SK-N-MC (cell line): ENCODE results near the gene ZNF507.
"Not testable (repeated sequence)": the region's sequence is repeated elsewhere in the genome, so short reads cannot be mapped to it uniquely, and the experiment has no call there.

Experiments used
- DNase-seq: peaks from one replicate; pipeline ENCODE4 v3.0.0-alpha.2; 2011; ENCODE audit warnings: low read depth, low spot score
- H3K27ac ChIP-seq: fragments of 200-600 bp; sonication (generic); 2 replicates; pipeline ENCODE4 v1.5.1; 2016; ENCODE audit warnings: mixed run types
- H3K36me3 ChIP-seq: fragments of 200-600 bp; sonication (generic); 2 replicates; pipeline ENCODE4 v1.6.1; 2017; ENCODE audit warnings: antibody characterized with exemption, low read length, mixed read lengths; ENCODE audit not compliant: insufficient read depth
- H3K4me3 ChIP-seq: fragments of 200-600 bp; sonication (generic); 2 replicates; pipeline ENCODE4 v1.5.1; 2016
- H3K9ac ChIP-seq: fragments of 200-600 bp; sonication (generic); 2 replicates; pipeline ENCODE4 v1.8.0; 2017; ENCODE audit warnings: mixed run types, mixed read lengths; ENCODE audit not compliant: insufficient read length
- H3K9me3 ChIP-seq: fragments of 200-600 bp; sonication (generic); 2 replicates; pipeline ENCODE4 v1.6.1; 2017; ENCODE audit warnings: low read depth, mild to moderate bottlenecking, antibody characterized with exemption, low read length, moderate library complexity, mixed read lengths
- EZH2 ChIP-seq: fragments of 200-600 bp; sonication (generic); IDR thresholded peaks from one replicate; pipeline ENCODE4 v1.6.1; 2017; ENCODE audit warnings: antibody characterized with exemption
- FOXP2 ChIP-seq: optimal IDR thresholded peaks from 2 replicates; pipeline ENCODE3; 2011; ENCODE audit warnings: mild to moderate bottlenecking, moderate library complexity; ENCODE audit not compliant: insufficient read depth; ENCODE audit errors: extremely low read length, control extremely low read depth
- POLR2AphosphoS5 ChIP-seq: IDR thresholded peaks from 2 replicates; pipeline ENCODE4 v1.6.1; 2012; ENCODE audit warnings: mild to moderate bottlenecking, low read depth, low read length, borderline replicate concordance

Gene ZNF507

GRCh38 chr19:32367948-32368536 lies 22.6 kb downstream of the ZNF507 start:
- peaks cover 73% of the 10 kb centered on the region for H3K36me3 ChIP-seq
- DNase-seq: no peak
- no peak overlapping the region for H3K27ac ChIP-seq
- no peaks in the 10 kb centered on the region for H3K9me3 ChIP-seq
- no peak overlapping the region for H3K4me3 ChIP-seq
- H3K9ac ChIP-seq: no peak overlapping the region
- TF ChIP-seq EZH2 (no peak), POLR2AphosphoS5 (no peak), FOXP2 (no peak)

- Histone ChIP-seq H3K9ac (no peak overlapping the region), H3K36me3 (peaks cover 73% of the 10 kb centered on the region), H3K9me3 (no peaks in the 10 kb centered on the region), H3K27ac (no peak overlapping the region), H3K4me3 (no peak overlapping the region)
- TF ChIP-seq POLR2AphosphoS5 (no peak), EZH2 (no peak), FOXP2 (no peak)
- DNase-seq: no peak
Observed at GRCh38 chr19:32368787-32369186, 23.4 kb downstream of the ZNF507 start.

- no peak for DNase-seq
- Histone ChIP-seq H3K4me3 (no peak overlapping the region), H3K9me3 (no peaks in the 10 kb centered on the region), H3K9ac (no peak overlapping the region), H3K27ac (no peak overlapping the region), H3K36me3 (peaks cover 70% of the 10 kb centered on the region)
- TF ChIP-seq POLR2AphosphoS5 (no peak), EZH2 (no peak), FOXP2 (no peak)
Observed at GRCh38 chr19:32372726-32373517, 27.5 kb downstream of the ZNF507 start.

GRCh38 chr19:32373585-32374295 lies 28.3 kb downstream of the ZNF507 start:
- TF ChIP-seq FOXP2 (no peak), EZH2 (no peak), POLR2AphosphoS5 (no peak)
- Histone ChIP-seq H3K9me3 (no peaks in the 10 kb centered on the region), H3K9ac (no peak overlapping the region), H3K27ac (no peak overlapping the region), H3K4me3 (no peak overlapping the region), H3K36me3 (peaks cover 73% of the 10 kb centered on the region)
- no peak for DNase-seq

GRCh38 chr19:32374362-32374761 lies 29.0 kb downstream of the ZNF507 start:
- DNase-seq, H3K27ac ChIP-seq, H3K9ac ChIP-seq, H3K4me3 ChIP-seq, H3K9me3 ChIP-seq: not testable (repeated sequence)
- H3K36me3 ChIP-seq: peaks cover 76% of the 10 kb centered on the region

GRCh38 chr19:32377088-32377487 lies 31.7 kb downstream of the ZNF507 start:
- H3K9ac ChIP-seq, H3K9me3 ChIP-seq, DNase-seq: not testable (repeated sequence)

GRCh38 chr19:32380269-32380668 lies 34.9 kb downstream of the ZNF507 start:
- no peak overlapping the region for H3K27ac ChIP-seq
- no peak for DNase-seq
- H3K9ac ChIP-seq: no peak overlapping the region
- H3K4me3 ChIP-seq: no peak overlapping the region
- peaks cover 72% of the 10 kb centered on the region for H3K36me3 ChIP-seq
- no peak for TF ChIP-seq POLR2AphosphoS5
- TF ChIP-seq EZH2: no peak
- no peak for TF ChIP-seq FOXP2
- H3K9me3 ChIP-seq: no peaks in the 10 kb centered on the region

More at GRCh38 chr19:32377088-32377487, 31.7 kb downstream of the ZNF507 start:
- H3K36me3 ChIP-seq: peaks cover 78% of the 10 kb centered on the region
- H3K4me3 ChIP-seq, H3K27ac ChIP-seq: not testable (repeated sequence)

GRCh38 chr19:32387701-32388392 lies 42.4 kb downstream of the ZNF507 start:
- no peak for DNase-seq

More at GRCh38 chr19:32387701-32388392, 42.4 kb downstream of the ZNF507 start:
- H3K4me3 ChIP-seq: no peak overlapping the region
- peaks cover 17% of the 10 kb centered on the region for H3K36me3 ChIP-seq
- TF ChIP-seq FOXP2 (no peak), POLR2AphosphoS5 (no peak), EZH2 (no peak)
- peak overlapping the region; percentile 42; the same call in 1 of the 2 replicates for H3K27ac ChIP-seq
- H3K9me3 ChIP-seq: no peaks in the 10 kb centered on the region
- no peak overlapping the region for H3K9ac ChIP-seq
